Superior temporal gyrus (tissue), 1 donor: ENCODE measurements around the gene FOXL2NB.
A peak's percentile ranks its signal among the peaks of the same experiment; 100 is the strongest.

Experiments
- DNase-seq: peaks from one replicate; pipeline ENCODE4 v3.0.0-alpha.2; 2016; ENCODE audit errors: extremely low spot score

The FOXL2NB gene

DNA sequence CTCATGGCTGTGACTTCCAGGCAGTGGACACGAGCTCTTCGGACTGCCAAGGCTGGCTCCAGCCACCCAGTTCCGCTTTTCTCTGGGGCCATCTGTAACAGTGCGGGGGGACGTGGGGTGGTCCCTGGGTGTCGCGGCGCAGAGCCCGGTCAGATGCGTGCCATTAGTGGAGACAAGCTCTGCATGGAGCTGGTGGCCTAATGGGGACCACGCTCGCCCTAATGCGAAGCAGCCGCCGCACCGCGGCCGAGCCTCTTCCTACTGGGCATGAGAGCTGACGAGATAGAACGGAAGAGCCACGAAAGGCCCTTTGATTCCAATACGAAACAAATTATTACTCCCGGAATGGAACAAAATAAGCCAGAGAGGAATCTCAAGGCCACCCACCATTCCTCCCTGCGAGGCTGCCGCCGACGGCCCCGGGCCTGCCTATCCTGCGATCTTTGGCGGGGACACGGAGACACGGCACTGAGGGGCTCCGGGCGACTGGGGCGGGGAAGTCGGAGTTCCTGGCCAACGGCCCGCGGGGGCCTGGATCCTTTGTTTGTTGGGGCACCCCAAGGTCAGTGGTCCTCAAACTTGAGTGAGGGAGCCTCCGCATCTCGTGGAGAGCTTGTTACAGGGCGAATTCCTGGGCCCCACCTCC, 18.2 kb upstream of the FOXL2NB start:
- DNase-seq: no peak

DNA sequence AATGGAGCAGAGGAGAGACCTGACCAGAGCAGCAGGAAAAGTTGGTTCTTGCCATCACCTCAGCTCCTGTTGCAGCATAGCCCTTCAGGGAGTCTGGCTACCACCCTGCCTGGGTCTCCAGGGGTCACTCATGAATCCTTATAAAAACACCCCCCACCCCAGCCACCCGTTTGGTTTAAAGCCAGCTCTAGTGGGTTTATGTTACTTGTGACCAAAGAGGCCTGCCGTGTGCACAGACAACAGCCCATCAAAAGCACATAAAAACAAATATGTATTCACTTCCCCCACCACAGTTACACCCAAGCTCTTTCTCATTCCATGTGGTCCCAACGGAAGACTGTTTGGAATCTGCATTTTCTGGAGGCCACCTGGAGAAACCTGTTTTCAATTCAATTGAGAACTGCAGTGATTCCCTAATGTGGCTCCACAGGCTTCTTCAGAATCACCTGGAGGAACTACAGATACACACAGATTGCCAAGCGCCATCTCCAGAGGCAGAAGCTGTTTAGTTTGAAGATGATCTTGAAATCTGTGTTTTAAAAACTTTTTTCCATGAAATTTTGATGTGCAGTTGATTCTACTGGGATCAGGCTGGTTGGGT, 13.8 kb upstream of the FOXL2NB start:
- DNase-seq: no peak

GRCh38 chr3:138933981-138934691, 12.9 kb upstream of the FOXL2NB start:
- DNase-seq: no peak

DNA sequence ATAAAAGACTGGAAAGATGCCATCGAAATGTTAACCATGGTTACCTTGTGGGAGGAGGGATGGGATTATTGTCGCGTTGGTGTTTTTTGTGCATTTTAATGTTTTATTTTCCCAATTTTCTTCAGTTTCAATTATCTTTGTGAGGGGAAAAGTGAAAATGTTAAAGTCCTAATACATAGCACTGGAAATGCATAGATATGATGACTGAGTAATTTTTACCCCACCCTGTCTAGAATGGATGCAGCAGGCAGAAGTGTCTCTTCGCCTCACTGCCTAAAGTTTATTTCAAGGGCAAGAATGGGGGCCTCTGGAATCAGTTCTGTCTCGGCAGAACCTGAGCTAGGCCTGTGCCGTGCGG, 11.5 kb upstream of the FOXL2NB start:
- no peak for DNase-seq

DNA sequence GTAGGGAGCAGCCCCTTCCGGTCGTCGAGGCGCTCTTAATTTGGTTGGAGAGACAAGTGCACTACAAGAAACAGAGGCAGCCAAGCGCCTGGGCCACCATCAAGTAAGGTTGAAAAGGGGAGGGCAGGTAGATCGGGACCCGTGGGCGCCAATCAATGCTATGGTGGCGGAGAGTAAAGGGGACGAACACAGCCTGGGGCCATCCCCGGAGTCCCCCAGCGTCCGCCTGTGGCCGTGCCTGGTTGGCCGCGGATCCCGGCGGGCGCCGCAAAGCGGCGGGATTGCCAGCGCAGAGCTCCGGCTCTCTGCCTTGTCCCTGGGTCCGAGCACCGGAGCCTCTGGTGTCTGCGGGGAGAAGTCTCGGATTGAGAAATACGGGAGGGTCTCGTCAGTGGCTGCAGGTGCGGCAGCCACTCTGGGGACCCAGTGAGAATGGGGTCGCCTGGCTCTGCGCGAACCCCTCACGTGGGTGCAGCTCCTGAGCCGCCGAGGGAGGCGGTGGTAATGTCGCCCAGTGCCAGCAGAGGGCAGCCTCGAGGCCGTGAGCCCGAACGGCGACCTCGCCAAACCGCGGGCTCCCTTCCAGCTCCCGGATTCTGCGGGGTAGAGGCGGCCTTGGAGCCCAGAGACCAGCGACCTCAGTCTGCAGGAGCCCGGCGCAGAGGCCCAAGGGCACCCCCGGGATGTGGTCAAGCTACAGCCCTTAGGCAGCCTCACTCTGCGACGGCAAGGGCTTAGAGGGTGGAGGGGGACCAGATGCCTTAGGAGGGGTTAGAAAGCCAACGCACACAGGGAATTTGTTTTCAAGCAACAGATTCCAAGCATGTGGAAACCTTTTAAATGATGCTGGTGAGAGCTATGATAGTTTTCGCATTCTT, 10.9 kb upstream of the FOXL2NB start:
- DNase-seq: peak; percentile 50

DNA sequence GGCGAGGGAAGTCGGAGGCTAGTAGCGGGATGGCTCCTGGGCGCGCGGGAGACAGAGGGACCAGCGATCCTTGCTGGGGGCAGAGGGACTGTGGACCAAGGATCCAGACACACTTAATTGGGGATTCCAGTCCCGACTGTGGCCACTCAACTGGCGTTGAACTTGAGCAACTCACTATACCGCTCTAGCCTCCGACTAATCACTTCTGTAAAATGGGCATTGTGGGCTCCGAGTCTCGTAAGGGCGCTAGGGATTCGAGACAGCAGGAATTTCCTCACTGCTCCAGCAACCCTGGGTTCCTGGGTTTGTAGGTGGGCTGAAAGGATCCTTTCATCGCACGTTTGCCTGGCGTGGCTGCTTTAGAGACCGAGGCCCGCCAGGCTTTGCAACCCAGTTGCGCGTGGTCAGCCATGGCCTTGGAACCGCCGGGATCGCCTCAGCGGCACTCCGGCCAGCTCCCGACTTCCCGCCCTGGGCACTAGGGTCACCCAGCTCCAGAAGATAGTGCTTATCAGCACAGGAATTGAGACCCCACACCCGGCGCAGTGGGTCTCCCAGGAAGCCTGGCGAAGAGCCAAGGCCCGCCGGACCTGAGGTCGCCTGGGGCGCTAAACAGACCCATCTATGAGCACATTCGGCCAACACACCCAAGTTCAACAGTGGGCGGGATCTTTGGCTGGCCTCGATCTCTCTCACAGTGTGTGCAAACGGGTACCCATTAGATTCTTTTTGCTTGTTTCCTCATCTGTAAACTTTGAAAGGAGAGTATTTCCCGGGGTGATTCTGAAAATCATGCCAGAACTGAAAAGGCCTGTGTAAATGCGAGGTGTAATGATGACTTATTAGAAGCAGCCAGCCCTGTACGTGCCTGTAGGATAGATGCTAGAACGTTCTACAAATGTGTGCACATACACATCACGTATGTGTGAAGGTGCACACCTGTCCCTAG, 10.0 kb upstream of the FOXL2NB start:
- no peak for DNase-seq

DNA sequence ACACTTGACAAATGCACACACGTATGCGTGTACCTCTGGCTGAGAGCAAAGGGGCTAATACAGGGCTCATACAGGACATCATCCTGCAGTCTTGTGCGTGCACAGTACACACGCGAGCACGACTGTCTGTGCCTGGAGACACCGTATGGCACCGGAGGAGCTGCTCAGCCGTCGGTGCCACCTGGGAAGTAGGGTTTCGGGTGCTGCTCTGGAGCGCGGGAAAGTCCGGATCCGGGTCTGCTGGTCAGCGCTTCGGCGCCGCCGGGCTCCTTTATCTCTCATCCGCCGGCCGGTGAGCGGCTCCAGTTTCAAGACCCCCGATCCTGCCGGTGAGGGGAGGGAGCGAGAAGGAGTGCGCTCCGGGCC, 9.3 kb upstream of the FOXL2NB start:
- DNase-seq: no peak

DNA sequence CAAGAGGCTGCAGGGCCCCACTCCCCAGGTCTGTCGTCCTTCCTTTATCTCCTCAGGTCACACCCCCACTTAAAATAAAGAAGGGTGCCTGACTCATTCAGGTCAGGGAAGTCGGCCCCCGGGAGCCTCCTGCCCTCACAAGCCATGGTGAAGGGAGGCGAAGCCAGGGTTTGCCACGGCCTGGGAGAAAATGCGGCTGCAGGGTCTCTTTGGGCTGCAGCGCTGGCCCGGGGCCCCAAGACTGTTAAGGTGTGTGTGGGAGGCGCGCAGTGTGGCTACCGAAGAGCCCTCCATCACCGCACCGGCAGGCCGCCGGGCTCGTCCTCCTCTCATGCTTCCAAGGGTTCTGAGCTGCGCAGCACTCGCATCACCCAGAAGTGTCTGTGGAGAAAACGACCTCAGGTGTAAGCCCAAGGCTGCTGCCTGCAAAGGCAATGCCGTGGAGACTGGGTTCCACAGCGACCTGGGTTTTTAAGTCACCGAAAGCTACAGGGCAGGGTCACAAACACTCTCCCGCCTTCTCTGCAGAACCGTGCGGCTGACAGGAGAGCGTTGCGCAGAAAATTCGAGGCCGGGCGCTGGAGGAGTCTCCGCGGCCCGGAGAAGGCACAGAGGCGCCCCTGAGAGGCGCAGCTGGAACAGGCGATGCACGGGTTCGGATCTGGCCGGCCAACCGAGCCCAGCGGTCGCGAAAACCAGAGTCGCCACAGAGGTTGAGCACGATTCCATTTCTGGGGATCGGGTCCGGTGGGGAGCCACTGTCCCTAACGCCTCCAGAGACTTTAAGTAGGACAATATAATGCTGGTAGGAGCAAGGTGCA, 8.8 kb upstream of the FOXL2NB start:
- DNase-seq: no peak

DNA sequence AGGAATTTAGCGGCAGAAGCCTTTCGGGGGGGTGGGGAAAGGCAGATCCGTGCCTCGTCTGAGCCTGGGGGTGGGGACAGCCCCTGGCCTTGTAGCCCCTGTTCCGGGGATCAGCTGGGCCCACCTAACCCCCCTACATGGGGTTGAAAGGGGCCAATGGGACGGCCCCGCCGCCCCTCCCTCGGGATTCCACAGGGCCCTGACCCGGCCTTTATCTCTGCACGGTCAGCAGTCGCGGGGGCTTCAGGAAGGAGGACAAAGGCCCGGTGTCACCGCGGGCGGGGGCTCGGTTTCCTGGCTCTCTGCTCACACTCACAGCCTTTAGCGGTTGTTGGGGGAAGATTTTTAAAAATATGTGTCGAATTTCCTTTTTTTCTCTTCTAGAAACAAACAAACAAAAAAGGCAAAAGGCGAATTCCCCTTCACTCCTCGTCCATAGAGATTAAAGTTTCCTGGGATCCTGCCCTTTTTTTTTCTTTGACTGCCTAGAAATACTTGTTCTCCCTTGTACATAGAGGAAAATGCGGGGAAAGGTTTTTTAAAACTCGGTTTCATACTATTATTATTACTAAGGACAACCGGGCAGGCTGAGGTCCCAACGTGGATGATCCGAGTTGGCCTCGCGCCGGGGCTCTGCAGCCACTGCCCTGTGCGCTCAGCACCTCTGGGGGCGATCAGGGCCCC, 8.0 kb upstream of the FOXL2NB start:
- no peak for DNase-seq

GRCh38 chr3:138939561-138940241, 7.3 kb upstream of the FOXL2NB start:
- no peak for DNase-seq

- DNase-seq: no peak
These were observed 6.6 kb upstream of the FOXL2NB start for GRCh38 chr3:138940446-138940845.

GRCh38 chr3:138941259-138941885, 5.6 kb upstream of the FOXL2NB start:
- no peak for DNase-seq

DNA sequence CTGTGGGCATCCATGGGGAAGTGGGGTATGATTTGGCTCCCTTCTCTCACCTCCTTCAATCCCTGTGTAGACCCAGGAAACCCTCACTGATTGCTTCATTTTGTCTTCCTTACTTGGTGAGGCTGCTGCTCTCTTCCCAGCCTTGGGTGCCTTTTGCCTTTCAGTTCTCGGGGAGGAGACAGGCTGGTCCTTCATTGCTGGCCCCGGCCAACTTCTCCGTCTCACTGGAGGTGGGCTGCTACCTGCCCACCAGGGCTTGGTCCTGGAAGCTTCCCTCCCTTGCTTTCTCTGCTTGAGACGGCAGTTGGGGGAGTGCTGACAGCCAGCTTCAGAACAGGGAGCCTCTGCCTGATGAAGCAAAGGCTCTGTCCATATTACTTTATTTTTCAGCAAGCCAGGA, 4.7 kb upstream of the FOXL2NB start:
- no peak for DNase-seq

DNA sequence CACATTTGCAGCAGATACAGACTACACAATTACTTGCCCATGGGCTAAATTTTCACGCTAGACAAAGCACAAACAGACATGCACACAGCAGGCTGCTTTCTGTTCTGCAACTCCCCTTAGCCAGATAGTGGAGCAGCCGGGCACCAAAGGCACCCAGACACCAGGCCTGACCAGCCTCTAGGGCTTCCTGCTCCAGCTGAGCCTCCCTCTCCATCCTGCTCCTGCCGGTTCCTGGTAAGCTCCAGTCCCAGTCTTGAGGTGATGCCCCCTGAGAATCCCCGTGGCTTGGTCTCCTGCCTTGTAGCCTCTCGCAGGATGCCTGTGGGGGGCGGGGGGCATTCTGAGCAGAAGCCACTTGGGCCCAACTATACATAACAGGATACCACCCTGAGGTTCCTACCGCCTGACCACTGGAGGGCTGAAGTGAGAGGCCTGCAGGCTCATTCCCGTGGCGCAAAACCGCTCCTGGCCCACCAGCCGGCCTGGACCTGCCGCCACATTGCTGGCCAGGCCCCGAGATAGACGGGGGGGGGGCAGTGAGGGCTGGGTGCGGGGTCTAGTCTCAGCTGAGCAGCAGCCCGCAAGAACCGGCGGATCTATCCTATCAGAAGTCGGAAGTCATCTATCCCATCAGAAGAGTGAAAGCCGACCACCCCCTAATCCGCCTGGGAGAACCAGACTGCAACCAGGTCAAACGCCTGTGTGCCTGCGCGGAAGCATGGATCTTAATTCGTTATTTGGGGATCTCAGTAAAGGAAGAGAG, 4.0 kb upstream of the FOXL2NB start:
- DNase-seq: no peak

- DNase-seq: no peak
These were observed 3.0 kb upstream of the FOXL2NB start for GRCh38 chr3:138943724-138944653.

DNA sequence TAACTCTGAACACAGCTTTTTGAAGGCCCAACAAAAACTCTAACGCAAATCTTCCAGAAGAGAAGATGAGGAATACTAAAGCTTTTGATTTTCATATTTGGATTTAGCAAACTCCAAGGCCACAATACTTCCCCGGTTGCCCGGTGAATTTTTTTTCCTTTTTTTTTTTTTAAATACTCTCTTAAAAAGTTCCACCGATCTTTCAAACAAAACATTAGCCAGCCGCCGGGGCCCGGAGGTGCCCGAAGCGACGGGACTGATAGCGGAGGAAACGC, 2.4 kb upstream of the FOXL2NB start:
- no peak for DNase-seq
